OCI-LY7 (cell line): ENCODE results near the gene SOBP. TPM values are rescaled to one million over a fixed set of nuclear protein-coding genes. Genes with fewer than 3 reads are reported as not detected.

ENCODE experiments used
- BruUV-seq: library from RNA; stranded (reverse); fragments of 400-500 nt; replicated peaks from 2 replicates; lab custom pipeline; 2021; lab: Mats Ljungman, UMichigan
- CTCF ChIA-PET: fragments of 300-600 bp; sonication (Branson Sonifier 250); formaldehyde crosslinking; loops from one replicate; lab custom pipeline; 2022; ENCODE audit warnings: antibody characterized with exemption; ENCODE audit not compliant: unreplicated experiment; lab: Charles Lee
- POLR2A ChIA-PET: fragments of 300-600 bp; sonication (Branson Sonifier 250); formaldehyde crosslinking; loops from one replicate; lab custom pipeline; 2022; ENCODE audit warnings: antibody characterized with exemption; lab: Charles Lee
- DNase-seq: peaks from one replicate; pipeline ENCODE4 v3.0.0-alpha.2; 2015; ENCODE audit warnings: low spot score
- H2AFZ ChIP-seq: fragments of 200-600 bp; sonication (generic), shearing (Covaris generic); 2 replicates; pipeline ENCODE4 v1.6.1; 2014; ENCODE audit warnings: mild to moderate bottlenecking, antibody characterized with exemption, low read length, moderate library complexity
- H3K27ac ChIP-seq: fragments of 200-600 bp; sonication (generic); 2 replicates; pipeline ENCODE4 v1.5.1; 2014; ENCODE audit warnings: mixed run types, low read depth, mild to moderate bottlenecking, moderate library complexity, low read length, inconsistent platforms; ENCODE audit not compliant: poor library complexity, severe bottlenecking
- H3K36me3 ChIP-seq: fragments of 200-600 bp; sonication (generic); 2 replicates; pipeline ENCODE4 v1.6.1; 2014; ENCODE audit warnings: mild to moderate bottlenecking, antibody characterized with exemption, low read length, moderate library complexity, mixed read lengths; ENCODE audit not compliant: insufficient read depth
- H3K4me1 ChIP-seq: fragments of 200-600 bp; sonication (generic); 2 replicates; pipeline ENCODE4 v1.5.1; 2014; ENCODE audit warnings: mild to moderate bottlenecking, low read length; ENCODE audit not compliant: insufficient read depth, poor library complexity, severe bottlenecking
- H3K4me2 ChIP-seq: fragments of 200-600 bp; sonication (generic); 2 replicates; pipeline ENCODE4 v1.6.1; 2014; ENCODE audit warnings: mild to moderate bottlenecking, low read length
- H3K4me3 ChIP-seq: fragments of 200-600 bp; sonication (generic); 2 replicates; pipeline ENCODE4 v1.5.1; 2014; ENCODE audit warnings: mild to moderate bottlenecking, low read depth, low read length; ENCODE audit not compliant: poor library complexity, severe bottlenecking
- H3K79me2 ChIP-seq: fragments of 200-600 bp; sonication (generic); 2 replicates; pipeline ENCODE4 v1.6.1; 2016; ENCODE audit warnings: low read depth, mild to moderate bottlenecking, low read length, moderate library complexity, mixed read lengths; ENCODE audit not compliant: insufficient read depth
- H3K9me2 ChIP-seq: fragments of 200-600 bp; sonication (generic); 2 replicates; pipeline ENCODE4 v1.6.1; 2016; ENCODE audit warnings: mild to moderate bottlenecking, low read length, mixed read lengths; ENCODE audit not compliant: insufficient read depth
- H3K9me3 ChIP-seq: fragments of 200-600 bp; sonication (generic); 2 replicates; pipeline ENCODE4 v1.6.1; 2014; ENCODE audit warnings: mild to moderate bottlenecking, mixed run types, low read length, mixed read lengths
- H4K20me1 ChIP-seq: fragments of 200-600 bp; sonication (generic); 2 replicates; pipeline ENCODE4 v1.6.1; 2014; ENCODE audit warnings: mild to moderate bottlenecking, antibody characterized with exemption, low read length, moderate library complexity, mixed read lengths; ENCODE audit not compliant: insufficient read depth
- EZH2phosphoT487 ChIP-seq: fragments of 200-600 bp; sonication (generic); IDR thresholded peaks from 2 replicates; pipeline ENCODE4 v1.6.1; 2018; ENCODE audit warnings: low read depth, borderline replicate concordance, mild to moderate bottlenecking, mixed run types, antibody characterized with exemption, low read length, moderate library complexity, mixed read lengths
- intact Hi-C: fragments of 100-400 bp; cut with micrococcal nuclease; formaldehyde crosslinking; loops from one replicate; pipeline ENCODE4 v1.10.0; 2022; ENCODE audit not compliant: unreplicated experiment
- total RNA-seq, 2 experiments: library from RNA; depleted of rRNA in 1 of 2; stranded (reverse); fragments of >200 nt in 1 of 2; shearing (Covaris generic) in 1 of 2; gene quantifications; 2 replicates each; pipeline ENCODE4 v1.2.3, GENCODE V29; 2014 to 2022
- TF ChIP-seq, protein P1 (sequence below): fragments of 200-600 bp; sonication (generic); conservative IDR thresholded peaks from 2 replicates; pipeline ENCODE4 v1.5.1; 2014; ENCODE audit warnings: mild to moderate bottlenecking, antibody characterized with exemption, low read length, moderate library complexity, mixed read lengths

The SOBP gene
- total RNA-seq, 2 experiments from 2014 or later = 21.5 to 29.4 TPM

DNA sequence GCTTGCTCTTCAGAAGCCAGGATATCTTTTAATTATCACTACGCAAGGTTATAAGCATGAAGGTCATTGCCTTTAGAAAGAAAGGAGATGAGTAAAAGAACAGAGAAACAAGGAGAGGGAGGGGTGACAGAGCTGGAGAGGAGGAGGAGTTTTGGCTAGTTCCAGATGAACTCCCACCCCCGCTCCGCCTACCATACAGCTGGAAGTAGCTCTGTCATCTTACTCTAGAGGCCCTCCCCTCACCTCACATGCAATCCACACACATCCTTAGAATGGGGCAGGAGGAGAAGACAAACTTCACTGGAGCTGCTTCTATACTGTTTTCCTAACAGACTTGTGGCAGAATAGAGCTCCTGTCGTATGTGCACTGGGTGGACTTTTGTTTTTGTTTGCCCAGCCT lies 189.5 kb downstream of the SOBP start:
- Histone ChIP-seq H3K4me2 (no peak overlapping the region), H3K36me3 (no peaks in the 10 kb centered on the region), H4K20me1 (no peaks in the 10 kb centered on the region), H3K9me2 (no peaks in the 10 kb centered on the region), H3K9me3 (no peaks in the 10 kb centered on the region), H2AFZ (no peak overlapping the region), H3K4me1 (peaks cover 8% of the 10 kb centered on the region), H3K79me2 (no peaks in the 10 kb centered on the region), H3K27ac (no peak overlapping the region), H3K4me3 (no peak overlapping the region)
- intact Hi-C loops = loop anchor here (5.0 to 10.0 kb wide), 2 partner anchors 188 to 845 kb away; no protein-coding TSS in a partner anchor
- BruUV-seq = no TSS peak
- CTCF ChIA-PET = no interaction called here
- TF ChIP-seq EZH2phosphoT487 = no peak
- TF ChIP-seq, protein P1, sequence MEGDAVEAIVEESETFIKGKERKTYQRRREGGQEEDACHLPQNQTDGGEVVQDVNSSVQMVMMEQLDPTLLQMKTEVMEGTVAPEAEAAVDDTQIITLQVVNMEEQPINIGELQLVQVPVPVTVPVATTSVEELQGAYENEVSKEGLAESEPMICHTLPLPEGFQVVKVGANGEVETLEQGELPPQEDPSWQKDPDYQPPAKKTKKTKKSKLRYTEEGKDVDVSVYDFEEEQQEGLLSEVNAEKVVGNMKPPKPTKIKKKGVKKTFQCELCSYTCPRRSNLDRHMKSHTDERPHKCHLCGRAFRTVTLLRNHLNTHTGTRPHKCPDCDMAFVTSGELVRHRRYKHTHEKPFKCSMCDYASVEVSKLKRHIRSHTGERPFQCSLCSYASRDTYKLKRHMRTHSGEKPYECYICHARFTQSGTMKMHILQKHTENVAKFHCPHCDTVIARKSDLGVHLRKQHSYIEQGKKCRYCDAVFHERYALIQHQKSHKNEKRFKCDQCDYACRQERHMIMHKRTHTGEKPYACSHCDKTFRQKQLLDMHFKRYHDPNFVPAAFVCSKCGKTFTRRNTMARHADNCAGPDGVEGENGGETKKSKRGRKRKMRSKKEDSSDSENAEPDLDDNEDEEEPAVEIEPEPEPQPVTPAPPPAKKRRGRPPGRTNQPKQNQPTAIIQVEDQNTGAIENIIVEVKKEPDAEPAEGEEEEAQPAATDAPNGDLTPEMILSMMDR = no peak
- POLR2A ChIA-PET = interaction anchor here (0.6 to 1.2 kb wide), 4 partner anchors 15 to 553 kb away, joined by 3 to 4 read pairs (median 4); no protein-coding TSS in a partner anchor
- DNase-seq = no peak

DNA sequence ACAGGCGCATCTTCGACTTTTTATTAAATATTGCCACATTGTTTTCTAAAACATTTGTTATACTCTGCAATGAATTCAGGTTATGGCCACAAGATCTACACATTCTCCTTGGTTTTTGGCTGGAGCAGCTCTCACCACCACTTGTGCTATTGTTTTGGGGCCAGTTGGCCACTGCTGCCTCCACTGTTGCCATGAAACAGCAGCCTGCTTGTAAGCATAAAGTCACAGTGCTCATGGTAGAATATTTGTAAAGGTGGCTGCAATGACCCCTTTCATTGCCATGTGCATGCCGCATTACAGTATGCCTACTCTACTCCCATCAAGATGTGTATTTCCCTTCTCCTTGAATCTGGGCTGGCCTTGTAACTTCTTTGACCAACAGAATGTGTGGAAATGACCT lies 192.8 kb downstream of the SOBP start:
- intact Hi-C loops = no loop called here
- Histone ChIP-seq H3K36me3 (no peaks in the 10 kb centered on the region), H3K4me2 (no peak overlapping the region), H3K9me3 (no peaks in the 10 kb centered on the region), H3K4me1 (no peaks in the 10 kb centered on the region), H3K4me3 (no peak overlapping the region), H3K9me2 (no peaks in the 10 kb centered on the region), H4K20me1 (no peaks in the 10 kb centered on the region), H2AFZ (no peak overlapping the region), H3K27ac (no peak overlapping the region), H3K79me2 (no peaks in the 10 kb centered on the region)
- no peak for DNase-seq
- POLR2A ChIA-PET = interaction anchor here (0.8 kb wide), 1 partner anchor 13 kb away, joined by 3 read pairs; no protein-coding TSS in a partner anchor
- CTCF ChIA-PET = no interaction called here
- TF ChIP-seq EZH2phosphoT487 = no peak
- TF ChIP-seq, protein P1 = no peak
- no TSS peak for BruUV-seq

DNA sequence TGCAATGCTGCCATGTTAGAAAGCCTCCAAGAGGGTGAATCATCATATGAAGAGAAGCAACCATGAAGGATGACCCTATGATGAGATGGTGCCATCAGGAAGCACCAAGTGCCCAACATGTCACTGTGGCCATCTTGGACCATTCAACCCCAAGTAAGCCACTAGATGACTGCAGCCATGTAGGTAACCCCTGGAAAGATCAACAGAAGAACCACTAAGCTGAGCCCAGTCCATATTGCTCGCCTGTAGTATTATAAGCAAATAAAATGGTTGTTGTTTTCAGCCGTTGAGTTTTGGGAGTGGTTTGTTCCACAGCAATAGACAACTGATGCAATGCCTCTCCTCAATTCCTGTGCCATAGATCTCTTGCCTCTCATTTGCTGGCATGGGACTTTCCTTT lies 193.3 kb downstream of the SOBP start:
- no TSS peak for BruUV-seq

More for the DNA sequence above, 193.3 kb downstream of the SOBP start:
- Histone ChIP-seq H4K20me1 (no peaks in the 10 kb centered on the region), H3K36me3 (no peaks in the 10 kb centered on the region), H2AFZ (no peak overlapping the region), H3K4me3 (no peak overlapping the region), H3K4me2 (no peak overlapping the region), H3K9me2 (no peaks in the 10 kb centered on the region), H3K4me1 (no peaks in the 10 kb centered on the region), H3K9me3 (no peaks in the 10 kb centered on the region), H3K79me2 (no peaks in the 10 kb centered on the region), H3K27ac (no peak overlapping the region)
- intact Hi-C loops = no loop called here
- TF ChIP-seq, protein P1 = no peak
- TF ChIP-seq EZH2phosphoT487 = no peak
- DNase-seq = no peak
- ChIA-PET CTCF (no interaction called here), POLR2A (no interaction called here)
